ENCODE results near the gene C1orf74. TPM values are rescaled to one million over a fixed set of nuclear protein-coding genes. Genes with fewer than 3 reads are reported as not detected.
A peak's percentile ranks its signal among the peaks of the same experiment; 100 is the strongest.

Gene C1orf74
- polyA plus RNA-seq, 6 donors from 2014 or later: 0.45 to 1.9 (median 0.66) TPM

DNA sequence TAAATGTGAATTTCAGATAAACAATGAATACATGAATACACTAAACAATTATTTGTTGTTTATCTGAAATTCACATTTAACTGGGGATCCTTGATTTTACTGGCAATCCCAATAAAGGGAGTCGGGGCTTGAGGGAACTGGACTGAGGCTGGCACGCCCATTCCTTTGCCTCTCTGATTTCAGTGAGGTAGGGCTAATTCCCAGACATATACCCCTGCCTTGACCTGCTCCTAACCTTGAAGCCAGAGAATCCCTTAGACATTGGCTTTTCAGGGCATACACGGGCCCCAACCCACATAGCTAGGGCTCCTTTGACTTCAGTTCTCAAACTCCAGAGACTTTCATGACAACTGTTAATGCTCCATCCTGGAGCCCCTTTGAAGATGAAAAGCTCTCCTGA is 32.6 kb upstream of the C1orf74 start:
- H3K27me3 Mint-ChIP-seq: peaks cover 34 to 55% (median 36%) of the 10 kb centered on the region in 3 donors
- H3K36me3 Mint-ChIP-seq: no peaks in the 10 kb centered on the region
- ATAC-seq (ENCODE audit: low read depth in 2 of 2) (no peak), DNase-seq (no peak)
- H3K27ac Mint-ChIP-seq: no peak overlapping the region
- H3K4me1 Mint-ChIP-seq: no peaks in the 10 kb centered on the region
- no peaks in the 10 kb centered on the region for H3K9me3 Mint-ChIP-seq
- no peak overlapping the region for H3K4me3 Mint-ChIP-seq

DNA sequence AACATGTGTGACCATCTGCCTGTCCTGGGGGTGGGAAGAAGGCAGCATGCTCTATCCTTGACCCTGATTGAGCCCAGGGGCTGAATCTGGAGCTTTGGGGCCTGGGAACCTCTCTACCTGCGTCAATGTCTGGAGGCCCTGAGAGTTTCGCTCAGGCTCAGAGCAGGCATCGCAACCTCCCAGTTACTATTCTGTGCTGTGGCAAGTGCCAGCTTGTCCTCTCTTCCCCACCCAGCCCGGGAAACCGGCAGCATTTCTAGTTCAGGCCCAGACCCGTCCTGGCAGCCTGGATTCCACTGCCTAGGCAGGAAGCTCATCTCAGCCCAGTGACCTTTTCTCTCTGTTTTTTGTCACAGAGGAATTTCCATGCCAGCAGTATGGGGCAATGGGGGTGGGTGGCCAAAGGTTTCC is 31.6 kb upstream of the C1orf74 start:
- no peaks in the 10 kb centered on the region for H3K4me1 Mint-ChIP-seq
- H3K9me3 Mint-ChIP-seq: no peaks in the 10 kb centered on the region

DNA sequence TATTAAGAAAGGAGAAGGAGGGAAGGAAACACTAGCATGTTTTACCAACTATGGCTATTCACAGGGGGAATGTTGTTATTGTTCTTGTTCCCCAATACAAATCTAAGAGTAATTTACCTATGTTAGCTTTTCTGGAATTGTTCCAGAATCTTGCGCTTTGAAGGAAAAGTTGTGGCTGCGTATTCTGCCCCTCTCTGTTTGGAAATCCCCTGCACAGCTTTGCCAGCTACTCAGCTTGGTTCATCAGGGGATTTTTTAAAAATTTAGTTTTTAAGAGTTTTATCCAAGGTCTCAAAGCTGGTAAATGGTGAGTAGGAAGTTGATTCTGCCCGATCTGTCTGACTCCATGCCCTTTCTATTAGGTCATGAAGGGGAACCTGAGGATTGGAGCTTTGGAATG is 31.1 kb upstream of the C1orf74 start:
- Mint-ChIP-seq H3K27ac (no peak overlapping the region), H3K36me3 (no peaks in the 10 kb centered on the region), H3K9me3 (no peaks in the 10 kb centered on the region), H3K4me3 (no peak overlapping the region), H3K27me3 (peaks cover 25 to 41% (median 28%) of the 10 kb centered on the region in 3 donors), H3K4me1 (no peaks in the 10 kb centered on the region)
- DNase-seq (no peak), ATAC-seq (ENCODE audit: low read depth in 2 of 2) (no peak)

More for the DNA sequence above, 31.6 kb upstream of the C1orf74 start:
- ATAC-seq (ENCODE audit: low read depth in 2 of 2) (no peak), DNase-seq (no peak)
- H3K27me3 Mint-ChIP-seq: peaks cover 28 to 45% (median 29%) of the 10 kb centered on the region in 3 donors
- no peak overlapping the region for H3K27ac Mint-ChIP-seq
- no peak overlapping the region for H3K4me3 Mint-ChIP-seq
- H3K36me3 Mint-ChIP-seq: no peaks in the 10 kb centered on the region

DNA sequence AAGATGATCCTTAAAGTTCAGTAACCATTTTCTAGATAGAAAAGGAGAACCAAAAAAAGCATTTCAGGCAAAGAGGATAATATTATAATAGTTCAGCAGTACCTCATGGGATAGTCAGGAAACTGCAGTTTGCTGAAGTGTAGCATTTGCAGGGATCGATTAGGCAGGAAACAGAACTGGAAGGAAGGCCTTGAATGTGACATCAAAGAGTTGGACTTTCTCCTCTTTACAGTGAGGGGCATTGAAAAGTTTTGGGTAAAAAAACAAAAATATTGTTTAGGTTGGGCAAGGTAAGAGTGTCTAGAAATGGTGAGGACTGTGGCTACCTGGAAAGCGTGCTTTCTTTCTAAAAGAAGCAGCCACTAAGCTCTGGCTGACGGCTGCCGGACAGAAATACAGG is 29.5 kb upstream of the C1orf74 start:
- Mint-ChIP-seq H3K36me3 (no peaks in the 10 kb centered on the region), H3K9me3 (no peaks in the 10 kb centered on the region), H3K27ac (no peak overlapping the region), H3K27me3 (peaks cover 21 to 33% (median 26%) of the 10 kb centered on the region in 3 donors), H3K4me3 (no peak overlapping the region), H3K4me1 (no peaks in the 10 kb centered on the region)
- ATAC-seq (ENCODE audit: low read depth in 2 of 2) (no peak), DNase-seq (no peak)

DNA sequence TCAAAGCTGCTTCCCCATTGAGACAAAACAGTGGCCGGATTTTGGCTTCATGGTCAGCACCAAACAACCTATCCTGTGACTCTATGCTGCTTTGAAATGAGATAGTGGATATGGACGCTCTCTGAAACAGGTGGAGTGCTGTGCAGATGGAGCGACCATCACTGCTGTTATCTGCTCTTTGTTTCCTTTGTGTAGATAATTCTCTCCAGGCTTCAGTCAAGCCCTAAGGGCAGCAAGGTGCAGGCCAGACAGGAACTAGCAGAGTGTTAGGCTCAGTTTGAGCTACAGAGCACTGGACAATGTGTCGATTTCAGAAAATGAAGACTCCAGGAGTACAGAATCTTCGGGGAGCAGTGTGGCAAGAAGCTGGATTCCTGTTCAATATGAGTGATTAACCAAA is 26.4 kb upstream of the C1orf74 start:
- no peaks in the 10 kb centered on the region for H3K36me3 Mint-ChIP-seq
- no peak overlapping the region for H3K27ac Mint-ChIP-seq
- peaks cover 6 to 8% (median 6%) of the 10 kb centered on the region in 3 donors for H3K4me1 Mint-ChIP-seq
- ATAC-seq (ENCODE audit: low read depth in 2 of 2): no peak
- no peaks in the 10 kb centered on the region for H3K9me3 Mint-ChIP-seq
- no peak overlapping the region for H3K4me3 Mint-ChIP-seq
- no peak for DNase-seq
- H3K27me3 Mint-ChIP-seq: peaks cover 11 to 22% (median 16%) of the 10 kb centered on the region in 3 donors

DNA sequence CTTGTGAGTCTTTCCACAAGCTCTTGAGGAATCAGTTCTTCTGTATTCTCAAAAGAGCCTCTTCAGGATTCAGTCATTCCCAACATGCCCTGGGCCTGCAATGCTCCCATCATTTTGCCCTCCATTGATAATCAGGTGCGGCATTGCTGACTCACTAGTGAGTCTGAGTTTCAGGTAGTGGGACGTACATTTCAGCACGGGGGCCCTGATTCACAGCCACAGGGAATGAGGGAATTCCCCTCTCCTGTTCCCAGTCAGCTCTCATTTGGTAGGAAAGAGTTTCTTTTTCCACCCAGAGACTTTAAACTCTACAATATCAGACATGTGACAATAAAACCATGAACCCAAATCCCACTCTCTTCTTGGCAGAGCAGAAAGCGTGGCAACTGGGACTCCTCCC is 25.3 kb upstream of the C1orf74 start:
- Mint-ChIP-seq H3K27ac (no peak overlapping the region), H3K4me3 (no peak overlapping the region), H3K36me3 (no peaks in the 10 kb centered on the region), H3K9me3 (no peaks in the 10 kb centered on the region), H3K27me3 (peaks cover 16 to 26% (median 26%) of the 10 kb centered on the region in 3 donors), H3K4me1 (peaks cover 7 to 17% (median 15%) of the 10 kb centered on the region in 3 donors)
- ATAC-seq (ENCODE audit: low read depth in 2 of 2): no peak
- DNase-seq: no peak

DNA sequence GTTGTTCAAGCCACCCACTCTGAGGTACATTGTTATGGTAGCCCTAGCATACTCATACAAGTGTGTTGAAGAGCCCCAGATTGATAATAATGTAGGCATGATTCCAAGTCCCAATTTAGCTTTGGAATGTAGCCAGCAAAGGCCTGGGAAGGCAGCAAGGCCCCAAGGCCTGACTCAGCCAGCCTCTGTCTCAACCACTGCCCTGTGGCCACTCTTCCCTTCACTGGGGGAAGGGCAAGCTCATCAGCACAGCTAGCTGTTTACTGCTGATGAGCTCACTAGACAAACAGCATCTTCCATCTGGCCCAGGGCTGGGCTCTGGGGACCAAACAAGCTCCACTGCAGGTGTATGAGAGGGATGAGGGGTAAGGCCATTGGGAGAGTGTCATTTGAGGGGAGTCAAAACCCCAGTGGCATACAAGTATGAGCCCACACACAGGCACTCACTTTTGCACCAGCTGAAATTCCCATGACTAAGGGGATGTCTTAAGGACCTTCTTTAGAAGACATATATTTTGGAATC is 23.8 kb upstream of the C1orf74 start:
- Mint-ChIP-seq H3K4me1 (peaks cover 7 to 18% (median 17%) of the 10 kb centered on the region in 3 donors), H3K27ac (no peak overlapping the region), H3K36me3 (no peaks in the 10 kb centered on the region), H3K27me3 (peaks cover 24 to 36% (median 25%) of the 10 kb centered on the region in 3 donors), H3K9me3 (no peaks in the 10 kb centered on the region), H3K4me3 (no peak overlapping the region)
- DNase-seq: no peak
- ATAC-seq (ENCODE audit: low read depth in 2 of 2): no peak

DNA sequence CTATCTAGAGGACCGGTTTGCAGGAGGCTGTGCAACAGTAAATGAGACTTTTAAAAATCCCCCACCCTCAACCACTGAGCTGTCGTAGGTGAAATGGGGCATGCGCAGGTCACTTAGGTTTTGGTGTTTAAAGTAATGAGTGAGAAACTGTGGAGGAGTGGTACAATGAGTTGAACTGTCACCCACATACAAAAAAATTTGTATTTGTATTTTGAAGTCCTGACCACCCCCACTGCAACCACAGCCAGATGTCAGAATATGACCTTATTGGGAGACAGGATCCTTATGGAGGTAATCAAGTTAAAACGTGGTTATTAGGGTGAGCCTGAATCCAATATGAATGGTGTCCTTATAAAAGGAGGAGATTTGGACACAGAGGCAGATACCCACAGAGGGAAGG is 23.1 kb upstream of the C1orf74 start:
- Mint-ChIP-seq H3K36me3 (no peaks in the 10 kb centered on the region), H3K9me3 (no peaks in the 10 kb centered on the region), H3K27me3 (peaks cover 21 to 43% (median 27%) of the 10 kb centered on the region in 3 donors), H3K4me3 (peak overlapping the region in 1 of 8 donors; percentile 39), H3K4me1 (peaks cover 7 to 18% (median 17%) of the 10 kb centered on the region in 3 donors), H3K27ac (peak overlapping the region in 1 of 6 donors; percentile 47)
- DNase-seq (no peak), ATAC-seq (ENCODE audit: low read depth in 2 of 2) (no peak)

DNA sequence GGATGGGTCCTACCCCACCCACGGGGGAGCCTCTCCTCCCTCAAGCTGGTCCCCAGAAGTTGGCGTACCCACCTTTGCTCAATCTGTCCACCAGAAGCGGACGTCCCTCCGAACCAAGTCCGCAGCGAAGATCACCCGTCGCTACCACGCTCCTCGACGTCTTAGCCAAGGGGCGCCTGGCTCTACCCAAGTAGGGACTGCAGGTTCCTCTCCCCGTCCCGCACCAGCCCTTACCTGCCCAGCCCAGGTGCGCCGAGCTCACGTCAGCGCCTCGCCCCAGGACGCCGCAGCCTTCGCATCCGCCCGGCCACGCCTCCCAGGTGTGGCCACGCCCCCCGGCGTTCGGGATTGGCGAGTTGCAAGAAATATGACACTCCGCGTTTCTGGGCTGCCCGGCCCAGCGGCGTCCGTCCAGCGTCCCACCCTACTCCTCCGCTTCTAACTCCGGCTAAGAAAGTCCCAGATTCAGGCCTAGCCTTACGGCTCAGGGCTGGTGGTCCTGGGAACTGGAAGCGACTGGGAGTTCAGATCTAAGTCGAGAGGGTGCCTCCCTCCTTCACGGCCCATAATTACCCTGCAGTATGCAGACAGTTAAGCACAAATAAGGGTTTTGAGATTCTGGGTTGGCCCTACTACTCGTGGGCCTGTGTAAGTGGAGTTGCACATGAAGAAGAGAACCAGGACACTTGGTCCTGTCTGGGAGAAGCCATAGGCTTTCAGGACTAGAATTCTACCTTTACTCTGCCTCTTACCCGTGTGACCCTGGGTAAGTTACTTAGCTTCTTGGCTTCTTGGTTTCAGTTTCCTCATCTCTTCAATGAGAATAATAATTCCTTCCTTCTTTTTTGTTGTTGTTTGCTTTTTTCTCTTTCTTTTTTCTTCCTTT is 21.8 kb upstream of the C1orf74 start, which contains the start of gene IRF6:
Gene IRF6 (minus strand): TSS at position 268 of the 886 bp plus-strand sequence. CDS start 4,729 bp downstream, outside the sequence.
- peaks cover 7 to 18% (median 17%) of the 10 kb centered on the region in 3 donors for H3K4me1 Mint-ChIP-seq
- no peaks in the 10 kb centered on the region for H3K9me3 Mint-ChIP-seq
- ATAC-seq (ENCODE audit: low read depth in 2 of 2): peak; percentile 91 to 92
- no peaks in the 10 kb centered on the region for H3K36me3 Mint-ChIP-seq
- peak within 1 kb of the TSS; percentile 90 to 100 (median 94) for H3K4me3 Mint-ChIP-seq
- peak; percentile 53 for DNase-seq
- H3K27ac Mint-ChIP-seq: peak within 1 kb of the TSS; percentile 16 to 97 (median 86)
- H3K27me3 Mint-ChIP-seq: peaks cover 21 to 43% (median 36%) of the 10 kb centered on the region in 3 donors

DNA sequence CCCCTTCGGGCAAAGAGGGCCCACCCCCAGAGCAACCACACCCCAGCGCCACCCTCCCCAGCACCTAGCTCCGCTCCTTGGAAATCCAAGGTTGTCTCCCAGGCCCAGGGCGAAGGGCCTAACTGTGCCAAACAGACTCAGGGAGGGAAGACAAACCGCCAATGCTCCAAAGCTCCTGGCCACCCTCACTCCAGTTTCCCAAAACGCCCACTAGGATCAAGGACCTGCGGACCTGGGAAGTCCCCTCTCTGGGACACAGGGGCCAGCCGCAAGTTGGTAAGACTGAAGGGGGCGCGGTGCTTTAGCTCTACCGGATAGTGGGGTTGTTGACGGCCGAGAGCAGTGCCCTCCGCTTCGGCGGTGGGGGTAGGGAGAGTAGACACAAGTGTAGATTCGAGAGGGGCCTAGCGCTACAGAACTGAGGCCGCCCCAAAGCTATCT is 21.0 kb upstream of the C1orf74 start:
- H3K27ac Mint-ChIP-seq: peak overlapping the region in 2 of 6 donors; percentile 72 to 82
- peaks cover 7 to 18% (median 17%) of the 10 kb centered on the region in 3 donors for H3K4me1 Mint-ChIP-seq
- no peaks in the 10 kb centered on the region for H3K9me3 Mint-ChIP-seq
- no peaks in the 10 kb centered on the region for H3K36me3 Mint-ChIP-seq
- ATAC-seq (ENCODE audit: low read depth in 2 of 2) (no peak), DNase-seq (no peak)
- peak overlapping the region; percentile 90 to 100 (median 94) for H3K4me3 Mint-ChIP-seq
- H3K27me3 Mint-ChIP-seq: peaks cover 21 to 37% (median 36%) of the 10 kb centered on the region in 3 donors

DNA sequence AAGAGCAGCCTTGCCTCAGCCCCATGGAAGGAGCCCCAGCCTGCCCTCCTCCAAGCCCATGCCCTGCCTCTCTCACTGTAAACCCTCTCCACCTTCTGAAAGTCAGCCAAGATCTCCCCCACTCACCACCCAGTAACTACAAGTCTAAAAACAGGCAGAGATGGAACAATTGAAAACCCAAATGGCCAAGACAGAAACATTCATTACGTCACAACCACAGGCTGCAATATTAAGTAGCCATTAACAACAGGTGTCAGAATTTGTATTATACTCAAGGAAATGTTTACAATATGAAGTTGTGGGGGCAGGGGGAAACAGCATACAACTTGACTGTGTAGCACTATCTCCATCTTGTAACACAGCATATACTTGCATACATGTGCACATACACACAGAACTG is 19.2 kb upstream of the C1orf74 start:
- no peak overlapping the region for H3K27ac Mint-ChIP-seq
- peaks cover 7 to 18% (median 17%) of the 10 kb centered on the region in 3 donors for H3K4me1 Mint-ChIP-seq
- H3K9me3 Mint-ChIP-seq: no peaks in the 10 kb centered on the region
- ATAC-seq (ENCODE audit: low read depth in 2 of 2): no peak
- no peaks in the 10 kb centered on the region for H3K36me3 Mint-ChIP-seq
- H3K27me3 Mint-ChIP-seq: peaks cover 21 to 37% (median 25%) of the 10 kb centered on the region in 3 donors
- H3K4me3 Mint-ChIP-seq: peak overlapping the region in 1 of 8 donors; percentile 40
- no peak for DNase-seq

DNA sequence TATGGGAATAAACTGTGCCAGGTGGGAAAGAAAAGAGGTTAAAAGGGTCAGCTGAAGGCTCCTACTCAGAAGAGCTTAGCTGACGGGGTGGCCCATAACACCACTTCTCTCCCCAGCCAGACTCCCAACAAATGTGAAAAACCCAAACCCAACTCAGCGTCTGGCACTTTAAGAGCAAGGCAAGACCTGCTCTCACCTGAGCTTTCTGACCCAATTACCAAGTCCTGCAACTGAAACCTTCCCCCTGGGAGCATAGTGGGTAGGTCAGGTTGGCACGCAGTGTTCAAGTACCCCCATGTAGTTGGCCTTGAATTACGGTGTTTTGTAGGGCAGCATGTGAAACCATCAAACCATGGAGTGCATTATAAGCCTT is 18.4 kb upstream of the C1orf74 start:
- Mint-ChIP-seq H3K27ac (peak overlapping the region in 1 of 6 donors; percentile 42), H3K27me3 (peaks cover 24 to 37% (median 25%) of the 10 kb centered on the region in 3 donors), H3K36me3 (peaks cover 0 to 3% of the 10 kb centered on the region in 2 donors), H3K4me1 (peaks cover 11 to 22% (median 17%) of the 10 kb centered on the region in 3 donors), H3K9me3 (no peaks in the 10 kb centered on the region), H3K4me3 (no peak overlapping the region)
- DNase-seq: no peak
- no peak for ATAC-seq (ENCODE audit: low read depth in 2 of 2)

DNA sequence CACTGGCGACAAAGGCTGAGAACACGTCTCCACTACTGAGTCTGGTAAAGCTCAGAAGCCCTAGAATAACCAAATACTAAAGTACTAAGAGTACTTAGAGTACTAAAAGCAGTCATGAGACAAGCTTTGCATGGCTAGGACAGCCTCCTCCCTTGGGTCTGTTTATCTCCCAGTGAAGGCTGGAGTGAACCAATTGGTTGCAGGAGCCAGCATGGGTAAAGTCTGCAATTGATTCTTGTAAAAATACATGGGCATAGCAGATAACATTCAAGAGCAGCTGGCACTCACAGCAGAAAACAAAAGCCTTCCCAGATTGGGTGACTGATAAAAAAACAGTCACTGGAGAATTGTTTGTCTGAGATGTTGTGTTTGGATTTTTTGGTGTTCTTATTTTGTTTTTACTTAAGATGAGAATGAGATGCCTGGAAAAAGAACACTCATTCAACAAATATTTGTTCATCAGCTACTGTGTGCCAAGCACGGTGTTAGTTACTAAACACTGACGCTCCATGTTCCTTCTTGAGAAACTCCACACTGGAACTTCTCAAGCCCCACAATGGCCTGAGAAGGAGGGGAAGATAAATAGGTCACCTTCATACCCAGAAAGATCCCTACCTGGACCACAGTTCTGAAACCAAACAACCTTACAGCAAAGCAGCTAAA is 17.9 kb upstream of the C1orf74 start:
- Mint-ChIP-seq H3K4me1 (peaks cover 12 to 24% (median 17%) of the 10 kb centered on the region in 3 donors), H3K27me3 (peaks cover 25 to 37% (median 26%) of the 10 kb centered on the region in 3 donors), H3K9me3 (no peaks in the 10 kb centered on the region), H3K4me3 (no peak overlapping the region), H3K27ac (peak overlapping the region in 1 of 6 donors; percentile 42), H3K36me3 (peaks cover 0 to 6% of the 10 kb centered on the region in 2 donors)
- ATAC-seq (ENCODE audit: low read depth in 2 of 2): no peak
- no peak for DNase-seq

Data from naive B cell (primary cell).